ENCODE data around the gene FOXK1. TPM values are rescaled to one million over a fixed set of nuclear protein-coding genes. Genes with fewer than 3 reads are reported as not detected.

FOXK1 gene
- total and polyA plus RNA-seq, 12 donors: 4.8 to 63.1 (median 36.1) TPM

DNA sequence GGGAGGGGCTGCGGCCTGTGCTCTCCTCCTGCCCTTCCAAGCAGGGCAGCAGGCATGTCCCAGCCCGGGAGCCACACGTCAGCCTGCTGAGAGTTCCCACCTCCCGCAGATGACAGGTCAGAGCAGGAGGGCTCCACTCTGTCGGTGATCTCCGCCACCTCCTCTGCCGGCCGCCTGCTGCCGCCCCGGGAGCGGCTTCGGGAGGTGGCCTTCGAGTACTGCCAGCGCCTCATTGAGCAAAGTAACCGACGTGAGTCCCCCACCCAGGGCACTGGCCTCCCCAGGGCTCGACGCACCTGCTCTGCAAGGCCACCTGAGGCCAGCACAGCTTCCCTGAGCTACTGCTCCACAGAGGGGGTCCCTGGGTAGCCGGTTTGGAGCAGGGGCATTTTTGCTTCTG, 102.7 kb downstream of the FOXK1 start:
- no peaks in the 10 kb centered on the region for H3K27me3 ChIP-seq
- no peaks in the 10 kb centered on the region for H3K4me1 ChIP-seq (replicated peaks in 1 of 2)
- TF ChIP-seq, protein P1, sequence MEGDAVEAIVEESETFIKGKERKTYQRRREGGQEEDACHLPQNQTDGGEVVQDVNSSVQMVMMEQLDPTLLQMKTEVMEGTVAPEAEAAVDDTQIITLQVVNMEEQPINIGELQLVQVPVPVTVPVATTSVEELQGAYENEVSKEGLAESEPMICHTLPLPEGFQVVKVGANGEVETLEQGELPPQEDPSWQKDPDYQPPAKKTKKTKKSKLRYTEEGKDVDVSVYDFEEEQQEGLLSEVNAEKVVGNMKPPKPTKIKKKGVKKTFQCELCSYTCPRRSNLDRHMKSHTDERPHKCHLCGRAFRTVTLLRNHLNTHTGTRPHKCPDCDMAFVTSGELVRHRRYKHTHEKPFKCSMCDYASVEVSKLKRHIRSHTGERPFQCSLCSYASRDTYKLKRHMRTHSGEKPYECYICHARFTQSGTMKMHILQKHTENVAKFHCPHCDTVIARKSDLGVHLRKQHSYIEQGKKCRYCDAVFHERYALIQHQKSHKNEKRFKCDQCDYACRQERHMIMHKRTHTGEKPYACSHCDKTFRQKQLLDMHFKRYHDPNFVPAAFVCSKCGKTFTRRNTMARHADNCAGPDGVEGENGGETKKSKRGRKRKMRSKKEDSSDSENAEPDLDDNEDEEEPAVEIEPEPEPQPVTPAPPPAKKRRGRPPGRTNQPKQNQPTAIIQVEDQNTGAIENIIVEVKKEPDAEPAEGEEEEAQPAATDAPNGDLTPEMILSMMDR (IDR thresholded peaks at IDR 0.05): no peak
- TF ChIP-seq POLR2A (IDR thresholded peaks at IDR 0.05): no peak
- WGBS, 4 donors: 89 to 93% (median 92%) methylated on average over 9 to 19 of the region's 19 CpGs; no CpG with 5 or more reads in 1 of the 4 donors
- intact Hi-C loops (cut with DNase I): no loop called here
- peaks cover 0 to 92% of the 10 kb centered on the region in 2 donors for H3K36me3 ChIP-seq (replicated peaks in 1 of 2)
- DNase-seq: no peak
- no peak overlapping the region for H3K27ac ChIP-seq
- H3K4me3 ChIP-seq: no peak overlapping the region
- H3K9me3 ChIP-seq (replicated peaks in 1 of 3): no peaks in the 10 kb centered on the region

DNA sequence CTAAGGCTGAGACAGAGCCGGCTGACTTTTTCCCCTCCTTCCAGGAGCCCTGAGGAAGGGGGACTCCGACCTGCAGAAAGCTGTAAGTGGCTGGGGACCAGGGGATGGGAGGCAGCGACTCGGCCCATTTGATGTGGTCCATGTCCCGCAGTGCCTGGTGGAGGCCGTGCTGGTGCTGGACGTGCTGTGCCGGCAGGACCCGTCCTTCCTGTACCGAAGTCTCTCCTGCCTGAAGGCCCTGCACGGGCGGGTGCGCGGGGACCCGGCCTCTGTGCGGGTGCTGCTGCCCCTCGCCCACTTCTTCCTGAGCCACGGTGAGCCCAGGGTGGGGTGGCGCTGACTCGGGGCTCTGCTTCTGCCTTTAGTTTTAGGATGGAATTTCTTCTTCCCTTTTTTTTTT, 103.3 kb downstream of the FOXK1 start:
- H3K4me1 ChIP-seq (replicated peaks in 1 of 2): no peaks in the 10 kb centered on the region
- H3K27me3 ChIP-seq: no peaks in the 10 kb centered on the region
- DNase-seq: no peak
- peaks cover 0 to 97% of the 10 kb centered on the region in 2 donors for H3K36me3 ChIP-seq (replicated peaks in 1 of 2)
- intact Hi-C loops (cut with DNase I): no loop called here
- no peak overlapping the region for H3K4me3 ChIP-seq
- no peaks in the 10 kb centered on the region for H3K9me3 ChIP-seq (replicated peaks in 1 of 3)
- no peak overlapping the region for H3K27ac ChIP-seq
- TF ChIP-seq POLR2A (IDR thresholded peaks at IDR 0.05): no peak
- TF ChIP-seq, protein P1 (IDR thresholded peaks at IDR 0.05): no peak
- WGBS, 4 donors: 78 to 93% (median 91%) methylated on average over 4 to 20 of the region's 20 CpGs

DNA sequence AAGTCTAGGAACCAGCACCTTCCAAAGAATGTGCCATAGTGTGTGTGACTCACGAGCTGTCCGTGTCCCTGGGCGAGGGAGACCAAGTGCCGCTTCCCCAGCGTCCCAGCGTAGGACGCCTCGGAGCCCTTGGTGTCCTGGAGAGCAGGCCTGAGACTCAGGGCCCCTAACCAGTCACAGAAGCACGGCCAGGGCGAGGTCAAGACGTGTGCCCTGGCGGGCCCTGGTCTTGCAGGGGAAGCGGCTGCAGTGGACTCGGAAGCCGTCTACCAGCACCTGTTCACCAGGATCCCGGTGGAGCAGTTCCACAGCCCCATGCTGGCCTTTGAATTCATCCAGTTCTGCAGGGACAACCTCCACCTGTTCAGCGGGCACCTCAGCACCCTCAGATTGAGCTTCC, 103.9 kb downstream of the FOXK1 start:
- no peak for DNase-seq
- Histone ChIP-seq H3K36me3 (replicated peaks in 1 of 2) (peaks cover 0 to 97% of the 10 kb centered on the region in 2 donors), H3K27ac (no peak overlapping the region), H3K9me3 (replicated peaks in 1 of 3) (no peaks in the 10 kb centered on the region), H3K4me1 (replicated peaks in 1 of 2) (no peaks in the 10 kb centered on the region), H3K27me3 (no peaks in the 10 kb centered on the region), H3K4me3 (no peak overlapping the region)
- TF ChIP-seq, protein P1 (IDR thresholded peaks at IDR 0.05): no peak
- no peak for TF ChIP-seq POLR2A (IDR thresholded peaks at IDR 0.05)
- 93 to 98% (median 95%) methylated on average over 4 to 17 of the region's 17 CpGs for WGBS, 4 donors
- intact Hi-C loops (cut with DNase I): no loop called here

DNA sequence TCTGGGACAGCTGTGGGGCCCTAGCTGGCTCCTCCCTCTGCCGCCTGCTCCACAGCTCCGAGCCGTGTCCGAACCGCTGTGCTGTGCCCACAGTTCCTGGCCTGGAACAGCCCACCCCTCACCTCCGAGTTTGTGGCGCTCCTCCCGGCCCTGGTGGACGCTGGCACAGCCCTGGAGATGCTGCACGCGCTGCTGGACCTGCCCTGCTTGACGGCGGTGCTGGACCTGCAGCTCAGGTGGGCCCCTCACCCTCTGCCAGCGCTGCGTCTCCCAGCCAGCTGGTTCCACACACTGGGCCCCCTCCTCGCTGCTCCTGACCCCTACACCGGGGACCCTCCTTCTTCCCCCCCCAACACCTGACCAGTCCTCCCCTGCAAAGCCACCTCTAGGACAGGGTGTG, 105.4 kb downstream of the FOXK1 start:
- H3K27ac ChIP-seq: no peak overlapping the region
- no peak for TF ChIP-seq POLR2A (IDR thresholded peaks at IDR 0.05)
- TF ChIP-seq, protein P1 (IDR thresholded peaks at IDR 0.05): no peak
- intact Hi-C loops (cut with DNase I): no loop called here
- WGBS, 4 donors: 89 to 96% (median 92%) methylated on average over 8 to 17 of the region's 17 CpGs
- H3K36me3 ChIP-seq (replicated peaks in 1 of 2): peaks cover 0 to 91% of the 10 kb centered on the region in 2 donors
- H3K27me3 ChIP-seq: no peaks in the 10 kb centered on the region
- DNase-seq: no peak
- H3K4me3 ChIP-seq: no peak overlapping the region
- peaks cover 7 to 8% of the 10 kb centered on the region in 2 donors for H3K4me1 ChIP-seq (replicated peaks in 1 of 2)
- no peaks in the 10 kb centered on the region for H3K9me3 ChIP-seq (replicated peaks in 1 of 3)

Measured in adrenal gland (tissue), 12 donors.